MM.1S (cell line): ENCODE results near the gene ZNF684.
"Not testable (repeated sequence)": the region's sequence is repeated elsewhere in the genome, so short reads cannot be mapped to it uniquely, and the experiment has no call there.

Source experiments
- DNase-seq: peaks from one replicate; pipeline ENCODE4 v3.0.0-alpha.2; 2015
- H2AFZ ChIP-seq: fragments of 300-600 bp; sonication (generic); 2 replicates; pipeline ENCODE4 v1.6.0; 2016; ENCODE audit warnings: antibody characterized with exemption, low read length
- H3F3A ChIP-seq: fragments of 300-600 bp; sonication (generic); 2 replicates; pipeline ENCODE4 v1.6.1; 2016; ENCODE audit warnings: mild to moderate bottlenecking, antibody characterized with exemption, low read length, moderate library complexity, mixed read lengths; ENCODE audit not compliant: insufficient read depth
- H3K27ac ChIP-seq: fragments of 300-600 bp; sonication (generic); 2 replicates; pipeline ENCODE4 v1.5.1; 2016; ENCODE audit warnings: mild to moderate bottlenecking, low read length
- H3K27me3 ChIP-seq: fragments of 300-600 bp; sonication (generic); replicated peaks from 2 replicates; pipeline ENCODE4 v1.6.0; 2016; ENCODE audit warnings: low read length; ENCODE audit not compliant: insufficient read depth
- H3K36me3 ChIP-seq: fragments of 300-600 bp; sonication (generic); replicated peaks from 2 replicates; pipeline ENCODE4 v1.6.1; 2016; ENCODE audit warnings: mild to moderate bottlenecking, low read length, mixed read lengths; ENCODE audit not compliant: insufficient read depth
- H3K4me1 ChIP-seq: fragments of 300-600 bp; sonication (generic); 2 replicates; pipeline ENCODE4 v1.6.1; 2016; ENCODE audit warnings: low read length, mixed read lengths
- H3K4me2 ChIP-seq: fragments of 300-600 bp; sonication (generic); 2 replicates; pipeline ENCODE4 v1.6.0; 2016; ENCODE audit warnings: low read depth, low read length
- H3K4me3 ChIP-seq: fragments of 300-600 bp; sonication (generic); 2 replicates; pipeline ENCODE4 v1.5.1; 2016; ENCODE audit warnings: low read length, mixed read lengths
- H3K79me2 ChIP-seq: fragments of 300-600 bp; sonication (generic); 2 replicates; pipeline ENCODE4 v1.6.1; 2016; ENCODE audit warnings: mixed run types, low read length, mixed read lengths
- H3K9ac ChIP-seq: fragments of 300-600 bp; sonication (generic); 2 replicates; pipeline ENCODE4 v1.6.1; 2016; ENCODE audit warnings: low read length, mixed read lengths
- H3K9me2 ChIP-seq: fragments of 300-600 bp; sonication (generic); replicated peaks from 2 replicates; pipeline ENCODE4 v1.6.1; 2016; ENCODE audit warnings: mild to moderate bottlenecking, low read length, mixed read lengths; ENCODE audit not compliant: insufficient read depth
- H3K9me3 ChIP-seq: fragments of 300-600 bp; sonication (generic); replicated peaks from 2 replicates; pipeline ENCODE4 v1.6.1; 2016; ENCODE audit warnings: mild to moderate bottlenecking, low read length, mixed read lengths; ENCODE audit not compliant: insufficient read depth
- H4K20me1 ChIP-seq: fragments of 300-600 bp; sonication (generic); 2 replicates; pipeline ENCODE4 v1.6.1; 2016; ENCODE audit warnings: mild to moderate bottlenecking, low read length, moderate library complexity, mixed read lengths; ENCODE audit not compliant: insufficient read depth
- CTCF ChIP-seq: fragments of 300-600 bp; sonication (generic); IDR thresholded peaks from 2 replicates; pipeline ENCODE4 v1.5.1; 2016; ENCODE audit warnings: antibody characterized with exemption, low read length, mixed read lengths
- EZH2 ChIP-seq: fragments of 300-600 bp; sonication (generic); optimal IDR thresholded peaks from 2 replicates; pipeline ENCODE3; 2017; ENCODE audit warnings: low read depth, mild to moderate bottlenecking, antibody characterized with exemption, low read length, mixed read lengths
- EZH2phosphoT487 ChIP-seq: fragments of 300-600 bp; sonication (generic); IDR thresholded peaks from 2 replicates; pipeline ENCODE4 v1.6.1; 2018; ENCODE audit warnings: antibody characterized with exemption, low read length

ZNF684 gene

GRCh38 chr1:40564913-40565312 is 33.5 kb downstream of the ZNF684 start:
- H3K36me3 ChIP-seq: no peaks in the 10 kb centered on the region
- no peak overlapping the region for H3K4me3 ChIP-seq
- H3K9me3 ChIP-seq: no peaks in the 10 kb centered on the region
- no peak overlapping the region for H2AFZ ChIP-seq
- H3K9ac ChIP-seq: no peak overlapping the region
- no peaks in the 10 kb centered on the region for H3K4me1 ChIP-seq
- H3K4me2 ChIP-seq: no peak overlapping the region
- no peaks in the 10 kb centered on the region for H3K9me2 ChIP-seq
- H3K27ac ChIP-seq: no peak overlapping the region
- DNase-seq: no peak
- TF ChIP-seq EZH2 (no peak), EZH2phosphoT487 (no peak), CTCF (no peak)
- H3K79me2 ChIP-seq: no peaks in the 10 kb centered on the region
- H3K27me3 ChIP-seq: no peaks in the 10 kb centered on the region
- H4K20me1 ChIP-seq: no peaks in the 10 kb centered on the region
- H3F3A ChIP-seq: no peaks in the 10 kb centered on the region

- no peaks in the 10 kb centered on the region for H3K27me3 ChIP-seq
- no peaks in the 10 kb centered on the region for H3F3A ChIP-seq
- TF ChIP-seq CTCF (no peak), EZH2phosphoT487 (no peak), EZH2 (no peak)
- H3K79me2 ChIP-seq: no peaks in the 10 kb centered on the region
- no peak overlapping the region for H3K4me2 ChIP-seq
- no peaks in the 10 kb centered on the region for H4K20me1 ChIP-seq
- no peaks in the 10 kb centered on the region for H3K9me2 ChIP-seq
- no peak overlapping the region for H3K9ac ChIP-seq
- no peak overlapping the region for H2AFZ ChIP-seq
- no peak overlapping the region for H3K4me3 ChIP-seq
- DNase-seq: no peak
- H3K4me1 ChIP-seq: no peaks in the 10 kb centered on the region
- no peaks in the 10 kb centered on the region for H3K36me3 ChIP-seq
- H3K27ac ChIP-seq: no peak overlapping the region
- no peaks in the 10 kb centered on the region for H3K9me3 ChIP-seq
These were observed 36.4 kb downstream of the ZNF684 start for GRCh38 chr1:40567825-40568224.

- not testable (repeated sequence) for H3K4me3 ChIP-seq, H3K9ac ChIP-seq, H3K36me3 ChIP-seq, H3K27me3 ChIP-seq, H3K4me2 ChIP-seq, H3K9me3 ChIP-seq, H4K20me1 ChIP-seq, H2AFZ ChIP-seq, H3K27ac ChIP-seq, DNase-seq, H3F3A ChIP-seq, H3K79me2 ChIP-seq, H3K4me1 ChIP-seq, H3K9me2 ChIP-seq
These were observed 43.4 kb downstream of the ZNF684 start for GRCh38 chr1:40574805-40575204.

- TF ChIP-seq EZH2phosphoT487 (no peak), CTCF (no peak), EZH2 (no peak)
- Histone ChIP-seq H3K4me3 (no peak overlapping the region), H3K36me3 (no peaks in the 10 kb centered on the region), H2AFZ (no peak overlapping the region), H3K27ac (no peak overlapping the region), H4K20me1 (no peaks in the 10 kb centered on the region), H3K79me2 (no peaks in the 10 kb centered on the region), H3K4me1 (no peaks in the 10 kb centered on the region), H3K9me2 (no peaks in the 10 kb centered on the region), H3K4me2 (no peak overlapping the region), H3K9ac (no peak overlapping the region), H3F3A (no peaks in the 10 kb centered on the region), H3K9me3 (no peaks in the 10 kb centered on the region), H3K27me3 (no peaks in the 10 kb centered on the region)
- no peak for DNase-seq
These were observed 43.9 kb downstream of the ZNF684 start for GRCh38 chr1:40575336-40575735.
